Spinal cord (tissue), 10 donors: ENCODE data around the gene EML5. TPM values are rescaled to one million over a fixed set of nuclear protein-coding genes. Genes with fewer than 3 reads are reported as not detected.

ENCODE experiments used
- DNase-seq, 6 donors: peaks; one replicate each; pipeline versions ENCODE4 v3.0.0 to v3.0.0-alpha.2; 2013 to 2015; ENCODE audit warnings: low spot score in 6 of 6, low read depth in 4 of 6
- H3K27ac ChIP-seq: one replicate; pipeline ENCODE4 v1.5.1; 2013; ENCODE audit warnings: low read depth, low read length, control low read depth
- H3K27me3 ChIP-seq: one replicate; pipeline ENCODE4 v1.6.1; 2013; ENCODE audit warnings: low read length; ENCODE audit not compliant: control insufficient read depth, insufficient read depth
- H3K36me3 ChIP-seq: one replicate; pipeline ENCODE4 v1.6.1; 2013; ENCODE audit warnings: low read length; ENCODE audit not compliant: control insufficient read depth, insufficient read depth
- H3K4me1 ChIP-seq: one replicate; pipeline ENCODE4 v1.6.1; 2013; ENCODE audit warnings: low read length; ENCODE audit not compliant: control insufficient read depth, insufficient read depth
- H3K4me3 ChIP-seq: one replicate; pipeline ENCODE4 v1.5.1; 2013; ENCODE audit warnings: low read depth, low read length, control low read depth
- H3K9me3 ChIP-seq: one replicate; pipeline ENCODE4 v1.6.1; 2013; ENCODE audit warnings: low read length; ENCODE audit not compliant: control insufficient read depth, insufficient read depth
- WGBS: methylation state at CpG from one replicate; pipeline ENCODE4 v1.1.5; 2013; ENCODE audit warnings: missing lambda C conversion rate; ENCODE audit not compliant: insufficient coverage; 5-methylcytosine and 5-hydroxymethylcytosine counted together
- polyA plus RNA-seq, 2 donors: library from polyadenylated mRNA; unstranded; fragments of 120-200 nt; gene quantifications; one replicate each; pipeline ENCODE4 v1.2.1, GENCODE V29; 2013; ENCODE audit not compliant: insufficient read length in 2 of 2
- total RNA-seq, 2 donors: library from RNA; depleted of rRNA in 1 of 2; stranded (reverse); fragments of 120-200 nt in 1 of 2; fragments of >200 nt in 1 of 2; gene quantifications; one replicate each; pipeline versions ENCODE4 v1.2.3 to v1.2.4, GENCODE V29; 2013 to 2014
- donor health status: healthy.

EML5 gene
- total and polyA plus RNA-seq, 4 donors: 5.2 to 16.1 (median 7.5) TPM

- Histone ChIP-seq H3K4me1 (no peaks in the 10 kb centered on the region), H3K27me3 (no peaks in the 10 kb centered on the region), H3K36me3 (no peaks in the 10 kb centered on the region), H3K27ac (no peak overlapping the region), H3K4me3 (no peak overlapping the region), H3K9me3 (no peaks in the 10 kb centered on the region)
- WGBS: 100% methylated on average over 2 of the region's 4 CpGs
- DNase-seq: no peak
These were observed 23.2 kb upstream of the EML5 start for GRCh38 chr14:88815980-88816379.

- H3K27me3 ChIP-seq: no peaks in the 10 kb centered on the region
- DNase-seq: no peak
- no peaks in the 10 kb centered on the region for H3K4me1 ChIP-seq
- H3K36me3 ChIP-seq: no peaks in the 10 kb centered on the region
- H3K9me3 ChIP-seq: no peaks in the 10 kb centered on the region
- H3K27ac ChIP-seq: no peak overlapping the region
- H3K4me3 ChIP-seq: no peak overlapping the region
These were observed 15.6 kb upstream of the EML5 start for GRCh38 chr14:88808359-88808758.

- H3K4me3 ChIP-seq: no peak overlapping the region
- H3K27me3 ChIP-seq: no peaks in the 10 kb centered on the region
- H3K4me1 ChIP-seq: no peaks in the 10 kb centered on the region
- no peak for DNase-seq
- no CpG with 5 or more reads among the region's 1 CpG for WGBS
- no peaks in the 10 kb centered on the region for H3K36me3 ChIP-seq
- no peaks in the 10 kb centered on the region for H3K9me3 ChIP-seq
- H3K27ac ChIP-seq: no peak overlapping the region
These were observed 11.7 kb upstream of the EML5 start for GRCh38 chr14:88804477-88804876.

GRCh38 chr14:88804035-88804434 lies 11.3 kb upstream of the EML5 start:
- WGBS: no CpG with 5 or more reads among the region's 2 CpGs
- Histone ChIP-seq H3K4me1 (no peaks in the 10 kb centered on the region), H3K27me3 (no peaks in the 10 kb centered on the region), H3K36me3 (no peaks in the 10 kb centered on the region), H3K27ac (no peak overlapping the region), H3K9me3 (no peaks in the 10 kb centered on the region), H3K4me3 (no peak overlapping the region)
- no peak for DNase-seq

GRCh38 chr14:88802596-88802995 lies 9.8 kb upstream of the EML5 start:
- Histone ChIP-seq H3K36me3 (no peaks in the 10 kb centered on the region), H3K4me3 (no peak overlapping the region), H3K4me1 (no peaks in the 10 kb centered on the region), H3K27me3 (no peaks in the 10 kb centered on the region), H3K9me3 (no peaks in the 10 kb centered on the region), H3K27ac (no peak overlapping the region)
- 56% methylated on average over 4 of the region's 6 CpGs for WGBS
- no peak for DNase-seq

GRCh38 chr14:88799522-88799921 lies 6.8 kb upstream of the EML5 start:
- no peaks in the 10 kb centered on the region for H3K27me3 ChIP-seq
- no peak overlapping the region for H3K4me3 ChIP-seq
- no peaks in the 10 kb centered on the region for H3K36me3 ChIP-seq
- DNase-seq: no peak
- WGBS: no CpG with 5 or more reads among the region's 5 CpGs
- no peaks in the 10 kb centered on the region for H3K4me1 ChIP-seq
- no peak overlapping the region for H3K27ac ChIP-seq
- no peaks in the 10 kb centered on the region for H3K9me3 ChIP-seq

GRCh38 chr14:88798156-88798555 lies 5.4 kb upstream of the EML5 start:
- WGBS: 6% methylated on average over 2 of the region's 4 CpGs

GRCh38 chr14:88793259-88793625 lies 489 bp upstream of the EML5 start:
- no peaks in the 10 kb centered on the region for H3K36me3 ChIP-seq
- no peaks in the 10 kb centered on the region for H3K9me3 ChIP-seq
- no peak overlapping the region for H3K27ac ChIP-seq
- no peak for DNase-seq
- peak overlapping the region; percentile 62 for H3K4me3 ChIP-seq
- H3K4me1 ChIP-seq: peaks cover 13% of the 10 kb centered on the region
- peaks cover 8% of the 10 kb centered on the region for H3K27me3 ChIP-seq
- WGBS: 47% methylated on average over 10 of the region's 13 CpGs

More at GRCh38 chr14:88798156-88798555, 5.4 kb upstream of the EML5 start:
- no peaks in the 10 kb centered on the region for H3K27me3 ChIP-seq
- H3K9me3 ChIP-seq: no peaks in the 10 kb centered on the region
- H3K27ac ChIP-seq: no peak overlapping the region
- no peaks in the 10 kb centered on the region for H3K36me3 ChIP-seq
- peaks cover 4% of the 10 kb centered on the region for H3K4me1 ChIP-seq
- H3K4me3 ChIP-seq: no peak overlapping the region
- peak in 2 of 6 donors; percentile 3 to 66 for DNase-seq

- peaks cover 13% of the 10 kb centered on the region for H3K4me1 ChIP-seq
- H3K27me3 ChIP-seq: peaks cover 8% of the 10 kb centered on the region
- under 1% methylated on average over 43 of the region's 52 CpGs for WGBS
- no peaks in the 10 kb centered on the region for H3K9me3 ChIP-seq
- no peaks in the 10 kb centered on the region for H3K36me3 ChIP-seq
- peak overlapping the region; percentile 56 for H3K4me3 ChIP-seq
- DNase-seq: peak in 2 of 6 donors; percentile 29 to 54
- H3K27ac ChIP-seq: no peak overlapping the region
These were observed 902 bp downstream of the EML5 start for GRCh38 chr14:88791629-88792472.

- no CpG with 5 or more reads among the region's 3 CpGs for WGBS
- H3K27ac ChIP-seq: no peak overlapping the region
- no peaks in the 10 kb centered on the region for H3K36me3 ChIP-seq
- no peak overlapping the region for H3K4me3 ChIP-seq
- peaks cover 8% of the 10 kb centered on the region for H3K27me3 ChIP-seq
- no peaks in the 10 kb centered on the region for H3K9me3 ChIP-seq
- H3K4me1 ChIP-seq: peaks cover 13% of the 10 kb centered on the region
- DNase-seq: peak in 1 of 6 donors; percentile 4
These were observed 1.5 kb downstream of the EML5 start for GRCh38 chr14:88791252-88791621.
